ENCODE data around the gene TNFRSF18. TPM values are rescaled to one million over a fixed set of nuclear protein-coding genes. Genes with fewer than 3 reads are reported as not detected.

TNFRSF18 gene
- total and polyA plus RNA-seq, 2 donors (not counting 1 experiment from before 2014, with no cell fraction given), result 10.1 to 33.5 TPM

GRCh38 chr1:1243266-1243660 lies 36.9 kb upstream of the TNFRSF18 start:
- no peak overlapping the region for H2AFZ ChIP-seq (ENCODE audit: insufficient read depth, low read depth, low read length, poor library complexity, severe bottlenecking)
- H4K20me1 ChIP-seq (ENCODE audit: control insufficient read depth, insufficient read depth, low read length, poor library complexity, severe bottlenecking), result peaks cover 11% of the 10 kb centered on the region
- H3K79me2 ChIP-seq (ENCODE audit: control insufficient read depth, insufficient read depth, low read length), result peaks cover 3% of the 10 kb centered on the region
- H3K4me1 ChIP-seq (ENCODE audit: control insufficient read depth in 2 of 2, insufficient read depth in 2 of 2, low read length in 2 of 2), result peaks cover 14 to 16% of the 10 kb centered on the region in 2 donors
- peaks cover 2% of the 10 kb centered on the region for H3K4me1 Mint-ChIP-seq
- ATAC-seq (ENCODE audit: low read depth) (no peak), DNase-seq (no peak)
- no peak overlapping the region for H3K27ac Mint-ChIP-seq
- intact Hi-C loops (cut with micrococcal nuclease), result no loop called here
- CTCF ChIA-PET, result interaction anchor here (2.3 kb wide), 1 partner anchor 8 kb away, joined by 7 read pairs; no protein-coding TSS in a partner anchor
- H3K4me2 ChIP-seq (replicated peaks; ENCODE audit: low read depth, low read length, poor library complexity, severe bottlenecking), result no peak overlapping the region
- TF ChIP-seq EZH2 (IDR thresholded peaks at IDR 0.05; ENCODE audit: borderline replicate concordance, insufficient read depth, low read depth, low read length, poor library complexity, severe bottlenecking) (no peak), CTCF (IDR thresholded peaks at IDR 0.05) (no peak)
- no peaks in the 10 kb centered on the region for H3K27me3 Mint-ChIP-seq
- POLR2A ChIA-PET, result no interaction called here
- no peak overlapping the region for H3K4me3 ChIP-seq (ENCODE audit: control extremely low read depth in 1 of 5, extremely low read depth in 1 of 5, insufficient read depth in 1 of 5, low read depth in 2 of 5, low read length in 4 of 5)
- H3K27ac ChIP-seq (ENCODE audit: low read length in 2 of 2), result no peak overlapping the region
- H3K9ac ChIP-seq (ENCODE audit: low read length), result no peak overlapping the region
- H3K4me3 Mint-ChIP-seq, result no peak overlapping the region
- H3K27me3 ChIP-seq (replicated peaks in 1 of 4; ENCODE audit: control extremely low read depth in 1 of 4, control insufficient read depth in 3 of 4, insufficient read depth in 4 of 4, low read length in 3 of 4), result peaks cover 0 to 55% (median 17%) of the 10 kb centered on the region in 4 experiments
- WGBS (ENCODE audit: insufficient coverage), result 88% methylated on average over 23 of the region's 23 CpGs
- H3K9me3 Mint-ChIP-seq (ENCODE audit: insufficient read depth), result no peaks in the 10 kb centered on the region
- no peaks in the 10 kb centered on the region for H3K36me3 ChIP-seq (replicated peaks in 1 of 2; ENCODE audit: control extremely low read depth in 1 of 2, control insufficient read depth in 1 of 2, extremely low read depth in 1 of 2, insufficient read depth in 2 of 2, low read length in 1 of 2)
- H3K9me3 ChIP-seq (ENCODE audit: control extremely low read depth in 1 of 3, control insufficient read depth in 2 of 3, insufficient read depth in 1 of 3, low read length in 2 of 3), result peaks cover 0 to 14% (median 0%) of the 10 kb centered on the region in 3 donors

GRCh38 chr1:1242461-1243265 lies 36.3 kb upstream of the TNFRSF18 start:
- H3K27ac Mint-ChIP-seq, result no peak overlapping the region
- Histone ChIP-seq H2AFZ (ENCODE audit: insufficient read depth, low read depth, low read length, poor library complexity, severe bottlenecking) (no peak overlapping the region), H3K27me3 (replicated peaks in 1 of 4; ENCODE audit: control extremely low read depth in 1 of 4, control insufficient read depth in 3 of 4, insufficient read depth in 4 of 4, low read length in 3 of 4) (peaks cover 0 to 59% (median 19%) of the 10 kb centered on the region in 4 experiments), H3K27ac (ENCODE audit: low read length in 2 of 2) (no peak overlapping the region), H3K4me2 (replicated peaks; ENCODE audit: low read depth, low read length, poor library complexity, severe bottlenecking) (no peak overlapping the region), H3K79me2 (ENCODE audit: control insufficient read depth, insufficient read depth, low read length) (peaks cover 3% of the 10 kb centered on the region), H3K36me3 (replicated peaks in 1 of 2; ENCODE audit: control extremely low read depth in 1 of 2, control insufficient read depth in 1 of 2, extremely low read depth in 1 of 2, insufficient read depth in 2 of 2, low read length in 1 of 2) (no peaks in the 10 kb centered on the region), H4K20me1 (ENCODE audit: control insufficient read depth, insufficient read depth, low read length, poor library complexity, severe bottlenecking) (peaks cover 9% of the 10 kb centered on the region), H3K4me1 (ENCODE audit: control insufficient read depth in 2 of 2, insufficient read depth in 2 of 2, low read length in 2 of 2) (peaks cover 20 to 22% of the 10 kb centered on the region in 2 donors), H3K4me3 (ENCODE audit: control extremely low read depth in 1 of 5, extremely low read depth in 1 of 5, insufficient read depth in 1 of 5, low read depth in 2 of 5, low read length in 4 of 5) (no peak overlapping the region), H3K9ac (ENCODE audit: low read length) (no peak overlapping the region), H3K9me3 (ENCODE audit: control extremely low read depth in 1 of 3, control insufficient read depth in 2 of 3, insufficient read depth in 1 of 3, low read length in 2 of 3) (peaks cover 0 to 14% (median 0%) of the 10 kb centered on the region in 3 donors)
- ChIA-PET POLR2A (no interaction called here), CTCF (interaction anchor here (0.9 to 2.3 kb wide), 3 partner anchors 8 to 259 kb away, joined by 3 to 7 read pairs (median 6); no protein-coding TSS in a partner anchor)
- no peak for DNase-seq
- H3K27me3 Mint-ChIP-seq, result no peaks in the 10 kb centered on the region
- no peaks in the 10 kb centered on the region for H3K9me3 Mint-ChIP-seq (ENCODE audit: insufficient read depth)
- H3K4me1 Mint-ChIP-seq, result peaks cover 8% of the 10 kb centered on the region
- 87% methylated on average over 34 of the region's 41 CpGs for WGBS (ENCODE audit: insufficient coverage)
- no peak for TF ChIP-seq CTCF (IDR thresholded peaks at IDR 0.05)
- TF ChIP-seq EZH2 (IDR thresholded peaks at IDR 0.05; ENCODE audit: borderline replicate concordance, insufficient read depth, low read depth, low read length, poor library complexity, severe bottlenecking), result no peak
- no peak overlapping the region for H3K4me3 Mint-ChIP-seq
- no peak for ATAC-seq (ENCODE audit: low read depth)
- intact Hi-C loops (cut with micrococcal nuclease), result no loop called here
